Endothelial cell of umbilical vein (primary cell): ENCODE results near the gene PID1. TPM values are rescaled to one million over a fixed set of nuclear protein-coding genes. Genes with fewer than 3 reads are reported as not detected.

Experiments used
- BruUV-seq: library from RNA; stranded (reverse); fragments of 400-500 nt; replicated peaks from 2 replicates; lab custom pipeline; 2021; lab: Mats Ljungman, UMichigan
- CTCF ChIA-PET: fragments of 300-600, 350-600 bp; sonication (Branson Sonifier 250); formaldehyde crosslinking; loops from one replicate; lab custom pipeline; 2021; ENCODE audit warnings: antibody characterized with exemption, inconsistent platforms; lab: Charles Lee
- POLR2A ChIA-PET: fragments of 300-600, 350-600 bp; sonication (Branson Sonifier 250); formaldehyde crosslinking; loops from one replicate; lab custom pipeline; 2021; ENCODE audit warnings: antibody characterized with exemption, inconsistent platforms; lab: Charles Lee
- DNase-seq: peaks from one replicate; pipeline ENCODE4 v3.0.0-alpha.2; 2011; ENCODE audit warnings: low read depth, low spot score
- FAIRE-seq: peaks from 2 replicates; lab custom pipeline; 2011; peaks lifted over from hg19 to GRCh38; lab: Jason Lieb, UNC
- H2AFZ ChIP-seq: 2 replicates; pipeline ENCODE4 v1.6.0; 2012; ENCODE audit warnings: low read depth, low read length, control low read depth, inconsistent platforms
- H3K27ac ChIP-seq: 2 replicates; pipeline ENCODE4 v1.5.1; 2011; ENCODE audit warnings: low read depth, mild to moderate bottlenecking, control low read depth, low read length, moderate library complexity; ENCODE audit not compliant: insufficient read depth
- H3K27me3 ChIP-seq, 2 experiments: 2 replicates each; pipeline versions ENCODE4 v1.6.0 to v1.6.1; 2011; ENCODE audit warnings: low read length in 2 of 2, mixed read lengths in 1 of 2; ENCODE audit not compliant: control insufficient read depth in 2 of 2, insufficient read depth in 2 of 2
- H3K36me3 ChIP-seq, 2 experiments: 2 replicates in 1 of 2; 3 replicates in 1 of 2; pipeline ENCODE4 v1.5.1; 2011; ENCODE audit warnings: low read length in 2 of 2, mild to moderate bottlenecking in 1 of 2, moderate library complexity in 1 of 2; ENCODE audit not compliant: control insufficient read depth in 2 of 2, insufficient read depth in 2 of 2; ENCODE audit errors: extremely low read depth in 1 of 2
- H3K4me1 ChIP-seq: 3 replicates; pipeline ENCODE4 v1.5.1; 2011; ENCODE audit warnings: mild to moderate bottlenecking, low read length; ENCODE audit not compliant: control insufficient read depth, insufficient read depth; ENCODE audit errors: extremely low read depth
- H3K4me2 ChIP-seq: 2 replicates; pipeline ENCODE4 v1.6.1; 2011; ENCODE audit warnings: low read length, control low read depth, mixed read lengths; ENCODE audit not compliant: insufficient read depth
- H3K4me3 ChIP-seq, 3 experiments: fragments of 200-600 bp in 1 of 3; sonication (generic), shearing (Covaris generic) in 1 of 3; replicated peaks in 1 of 3; 2 replicates each; pipeline ENCODE4 v1.5.1; 2011 to 2016; ENCODE audit warnings: control low read depth in 3 of 3, low read length in 3 of 3, mild to moderate bottlenecking in 2 of 3, inconsistent platforms in 1 of 3, low read depth in 1 of 3, moderate library complexity in 1 of 3; ENCODE audit not compliant: insufficient read depth in 1 of 3
- H3K79me2 ChIP-seq: 2 replicates; pipeline ENCODE4 v1.6.0; 2012; ENCODE audit warnings: low read length, inconsistent platforms; ENCODE audit not compliant: control insufficient read depth, insufficient read depth
- H3K9ac ChIP-seq: replicated peaks from 2 replicates; pipeline ENCODE3; 2011; ENCODE audit warnings: low read length, control low read depth; ENCODE audit not compliant: insufficient read depth; ENCODE audit errors: extremely low read depth
- H3K9me1 ChIP-seq: replicated peaks from 3 replicates; pipeline ENCODE4 v1.6.0; 2011; ENCODE audit warnings: mild to moderate bottlenecking, low read length; ENCODE audit not compliant: control insufficient read depth, insufficient read depth; ENCODE audit errors: extremely low read depth
- H3K9me3 ChIP-seq: replicated peaks from 2 replicates; pipeline ENCODE4 v1.5.1; 2012; ENCODE audit warnings: low read length, inconsistent platforms; ENCODE audit not compliant: control insufficient read depth, insufficient read depth
- H4K20me1 ChIP-seq: replicated peaks from 2 replicates; pipeline ENCODE3; 2011; ENCODE audit warnings: mild to moderate bottlenecking, low read length; ENCODE audit not compliant: control insufficient read depth, insufficient read depth; ENCODE audit errors: extremely low read depth
- EZH2 ChIP-seq: IDR thresholded peaks from 2 replicates; pipeline ENCODE4 v1.6.1; 2012; ENCODE audit warnings: borderline replicate concordance, low read depth, mild to moderate bottlenecking, moderate library complexity, low read length, inconsistent platforms; ENCODE audit not compliant: severe bottlenecking
- FOS ChIP-seq: IDR thresholded peaks from 2 replicates; pipeline ENCODE4 v1.6.1; 2011; ENCODE audit warnings: mild to moderate bottlenecking, low read length, moderate library complexity, borderline replicate concordance; ENCODE audit not compliant: insufficient read depth
- GATA2 ChIP-seq: IDR thresholded peaks from 2 replicates; pipeline ENCODE4 v1.7.0; 2011; ENCODE audit warnings: low read depth, mild to moderate bottlenecking, moderate library complexity, mixed read lengths, low read length; ENCODE audit not compliant: insufficient read length, insufficient read depth
- JUN ChIP-seq: IDR thresholded peaks from 2 replicates; pipeline ENCODE4 v1.6.1; 2011; ENCODE audit warnings: borderline replicate concordance, low read depth; ENCODE audit not compliant: insufficient read length, insufficient read depth
- MYC ChIP-seq: IDR thresholded peaks from one replicate; pipeline ENCODE4 v1.6.1; 2011; ENCODE audit warnings: mild to moderate bottlenecking, low read depth, low read length
- POLR2A ChIP-seq: IDR thresholded peaks from 2 replicates; pipeline ENCODE4 v1.6.1; 2012; ENCODE audit warnings: low read depth, mild to moderate bottlenecking, control low read depth, low read length
- POLR2AphosphoS5 ChIP-seq: IDR thresholded peaks from 2 replicates; pipeline ENCODE4 v1.6.1; 2012; ENCODE audit warnings: low read depth, mild to moderate bottlenecking, control low read depth, low read length, moderate library complexity; ENCODE audit not compliant: insufficient read depth
- dilution Hi-C: fragments of 300-500 bp; cut with MboI; formaldehyde crosslinking; loops from one replicate; pipeline ENCODE4 v1.15.0; 2019; ENCODE audit warnings: low sequenced_read_pairs; ENCODE audit not compliant: extremely low pct_ligation_motif_present
- intact Hi-C: fragments of 100-400 bp; cut with micrococcal nuclease; formaldehyde crosslinking; loops from one replicate; pipeline ENCODE4 v1.10.0; 2022
- polyA plus RNA-seq, 4 experiments: library from polyadenylated mRNA; depleted of rRNA in 3 of 4; stranded (reverse) in 3 of 4; unstranded in 1 of 4; fragments of >200 nt; gene quantifications; 2 replicates each; pipeline versions ENCODE4 v1.2.1 to v1.2.3, GENCODE V29; 2011 to 2012; ENCODE audit warnings: missing spikeins in 1 of 4
- total RNA-seq: library from RNA; stranded (reverse); gene quantifications from 2 replicates; pipeline ENCODE4 v1.2.3, GENCODE V29; 2021
- TF ChIP-seq, protein P1 (sequence below): IDR thresholded peaks from 2 replicates; pipeline ENCODE4 v1.6.1; 2011; ENCODE audit not compliant: insufficient read depth, insufficient read length
- TF ChIP-seq, protein P2 (sequence below), 2 donors: IDR thresholded peaks; 1 replicate in 1 of 2; 2 replicates in 1 of 2; pipeline ENCODE4 v1.5.1; 2011; ENCODE audit warnings: low read length in 2 of 2, mild to moderate bottlenecking in 2 of 2, moderate library complexity in 2 of 2, control low read depth in 1 of 2, inconsistent platforms in 1 of 2, low read depth in 1 of 2; ENCODE audit not compliant: insufficient read depth in 1 of 2; ENCODE audit errors: extremely low read depth in 1 of 2

Gene PID1
- total and polyA plus RNA-seq, 2 donors (not counting 3 experiments of a cell fraction or from before 2014, with no cell fraction given), result not detected

DNA sequence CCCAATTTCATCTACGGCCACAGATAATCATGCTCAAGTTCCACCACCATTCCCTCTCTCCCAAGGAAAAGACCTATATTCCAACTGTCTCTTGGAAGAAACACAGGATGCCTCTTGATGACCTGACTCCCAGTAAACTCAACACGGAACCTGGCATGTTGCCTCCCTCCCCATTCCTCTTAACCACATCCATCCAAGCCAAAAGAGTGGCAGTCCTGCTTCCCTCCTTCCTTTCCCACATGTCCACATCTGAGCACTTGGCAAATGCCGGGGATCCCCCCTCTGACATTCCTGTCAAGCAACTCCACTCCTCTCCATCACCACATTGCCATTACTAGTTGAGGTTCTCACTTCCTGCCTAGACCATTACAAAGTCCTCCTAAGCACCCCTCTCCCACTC is 49.4 kb downstream of the PID1 start:
- no peaks in the 10 kb centered on the region for H3K4me1 ChIP-seq
- H4K20me1 ChIP-seq, result no peaks in the 10 kb centered on the region
- no TSS peak for BruUV-seq
- no peak overlapping the region for H3K4me3 ChIP-seq
- no peaks in the 10 kb centered on the region for H3K27me3 ChIP-seq
- H3K79me2 ChIP-seq, result no peaks in the 10 kb centered on the region
- FAIRE-seq (no peak), DNase-seq (no peak)
- no peaks in the 10 kb centered on the region for H3K9me1 ChIP-seq
- POLR2A ChIA-PET, result no interaction called here
- H3K9ac ChIP-seq, result no peak overlapping the region
- H3K36me3 ChIP-seq, result no peaks in the 10 kb centered on the region
- intact Hi-C loops, result no loop called here
- no peak overlapping the region for H2AFZ ChIP-seq
- CTCF ChIA-PET, result no interaction called here
- H3K27ac ChIP-seq, result no peak overlapping the region
- H3K9me3 ChIP-seq, result peaks cover 4% of the 10 kb centered on the region
- H3K4me2 ChIP-seq, result no peak overlapping the region
- dilution Hi-C loops, result no loop called here
- TF ChIP-seq EZH2 (no peak), FOS (no peak), POLR2A (no peak), GATA2 (no peak), MYC (no peak), JUN (no peak), POLR2AphosphoS5 (no peak)
- TF ChIP-seq, protein P1, sequence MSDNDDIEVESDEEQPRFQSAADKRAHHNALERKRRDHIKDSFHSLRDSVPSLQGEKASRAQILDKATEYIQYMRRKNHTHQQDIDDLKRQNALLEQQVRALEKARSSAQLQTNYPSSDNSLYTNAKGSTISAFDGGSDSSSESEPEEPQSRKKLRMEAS, result no peak
- TF ChIP-seq, protein P2, sequence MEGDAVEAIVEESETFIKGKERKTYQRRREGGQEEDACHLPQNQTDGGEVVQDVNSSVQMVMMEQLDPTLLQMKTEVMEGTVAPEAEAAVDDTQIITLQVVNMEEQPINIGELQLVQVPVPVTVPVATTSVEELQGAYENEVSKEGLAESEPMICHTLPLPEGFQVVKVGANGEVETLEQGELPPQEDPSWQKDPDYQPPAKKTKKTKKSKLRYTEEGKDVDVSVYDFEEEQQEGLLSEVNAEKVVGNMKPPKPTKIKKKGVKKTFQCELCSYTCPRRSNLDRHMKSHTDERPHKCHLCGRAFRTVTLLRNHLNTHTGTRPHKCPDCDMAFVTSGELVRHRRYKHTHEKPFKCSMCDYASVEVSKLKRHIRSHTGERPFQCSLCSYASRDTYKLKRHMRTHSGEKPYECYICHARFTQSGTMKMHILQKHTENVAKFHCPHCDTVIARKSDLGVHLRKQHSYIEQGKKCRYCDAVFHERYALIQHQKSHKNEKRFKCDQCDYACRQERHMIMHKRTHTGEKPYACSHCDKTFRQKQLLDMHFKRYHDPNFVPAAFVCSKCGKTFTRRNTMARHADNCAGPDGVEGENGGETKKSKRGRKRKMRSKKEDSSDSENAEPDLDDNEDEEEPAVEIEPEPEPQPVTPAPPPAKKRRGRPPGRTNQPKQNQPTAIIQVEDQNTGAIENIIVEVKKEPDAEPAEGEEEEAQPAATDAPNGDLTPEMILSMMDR (IDR thresholded peaks at IDR 0.05; ENCODE audit: extremely low read depth in 1 of 2, insufficient read depth in 1 of 2, low read depth in 1 of 2, low read length in 2 of 2), result no peak
